Activated T-cell treated with anti-CD3 and anti-CD28 coated beads for 1 hour (primary cell): ENCODE data around the gene APOD.

Source experiments
- DNase-seq: peaks from one replicate; pipeline ENCODE4 v3.0.0-alpha.2; 2020; ENCODE audit warnings: low read depth

Gene APOD

GRCh38 chr3:195553268-195553667, 30.5 kb downstream of the APOD start:
- DNase-seq = no peak

- DNase-seq = no peak
Observed at GRCh38 chr3:195551381-195551978, 32.3 kb downstream of the APOD start.

DNA sequence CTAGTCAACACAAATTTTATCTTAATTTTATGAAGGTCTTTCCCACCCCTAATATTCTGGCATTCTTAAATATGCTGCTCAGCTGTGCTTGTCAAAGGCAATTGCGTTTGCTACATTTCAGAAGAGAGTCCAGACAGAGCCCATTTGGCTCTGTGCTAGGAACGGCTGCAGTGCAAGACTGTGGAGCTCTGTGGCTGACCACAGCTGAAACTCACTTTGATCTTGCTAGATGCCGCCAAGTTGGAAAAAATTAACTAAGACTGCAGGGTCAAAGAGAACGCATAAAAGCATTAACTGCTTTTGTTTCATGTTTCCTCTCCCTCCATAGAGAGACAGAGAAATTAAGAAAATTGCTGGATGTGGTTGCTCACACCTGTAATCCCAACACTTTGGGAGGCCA, 33.0 kb downstream of the APOD start:
- no peak for DNase-seq

GRCh38 chr3:195549931-195550519, 33.7 kb downstream of the APOD start:
- DNase-seq = peak; percentile 62

DNA sequence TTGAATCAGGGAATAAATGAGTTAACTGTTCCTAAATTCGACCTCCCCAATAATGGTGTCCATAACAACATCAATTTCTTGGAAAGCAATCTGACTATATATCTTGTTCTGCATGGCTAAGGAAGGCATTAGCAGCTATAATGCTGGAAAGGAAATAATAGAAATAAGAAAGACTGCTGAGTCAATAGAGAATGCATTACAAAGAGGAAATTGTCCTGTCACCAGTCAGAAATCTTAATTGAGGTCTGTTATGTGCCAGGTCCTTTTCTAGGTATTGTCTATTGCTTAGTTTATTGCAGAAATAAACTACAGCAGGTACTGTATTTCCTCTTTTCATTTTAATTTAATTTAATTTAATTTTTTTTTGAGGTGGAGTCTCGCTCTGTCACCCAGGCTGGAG, 34.8 kb downstream of the APOD start:
- DNase-seq = no peak

GRCh38 chr3:195548501-195548900, 35.2 kb downstream of the APOD start:
- DNase-seq = no peak

- DNase-seq = no peak
Observed at GRCh38 chr3:195548006-195548405, 35.7 kb downstream of the APOD start.

DNA sequence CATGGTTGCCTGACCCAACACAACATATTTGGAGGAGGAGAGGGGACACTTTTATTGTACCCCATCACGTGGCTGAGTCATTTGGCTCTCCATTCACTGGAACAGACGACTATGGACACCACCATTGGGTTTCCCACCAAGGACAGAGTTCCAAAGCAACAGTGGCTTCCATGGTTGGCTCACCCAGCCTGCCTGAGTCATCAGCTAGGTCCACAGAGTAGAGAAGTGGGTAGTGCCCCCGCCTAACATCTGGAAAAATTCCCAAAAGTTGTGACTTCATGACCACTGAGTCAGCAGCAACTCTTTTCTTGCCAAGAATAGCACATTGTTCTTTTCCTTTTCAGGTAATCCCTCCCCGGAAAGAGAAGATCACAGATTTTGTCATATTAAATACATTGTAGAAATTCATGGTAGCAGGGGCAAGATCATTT, 37.6 kb downstream of the APOD start:
- DNase-seq = no peak

- no peak for DNase-seq
Observed at GRCh38 chr3:195544634-195545033, 39.1 kb downstream of the APOD start.

DNA sequence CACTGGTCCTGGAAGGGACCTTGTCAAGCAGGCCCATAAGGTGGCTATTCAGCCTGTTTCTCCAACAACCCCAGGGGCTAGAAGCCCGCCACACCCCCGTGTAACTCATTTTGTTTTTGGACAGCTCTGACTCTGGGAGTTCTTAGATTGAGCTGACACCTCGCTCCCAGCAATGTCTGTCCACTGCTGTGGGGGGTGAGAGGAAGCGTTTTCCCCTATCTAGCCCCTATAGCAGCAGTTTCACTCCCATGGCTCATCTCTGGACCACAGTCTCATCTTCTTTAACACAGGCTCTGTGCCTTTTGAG, 39.6 kb downstream of the APOD start:
- no peak for DNase-seq

DNA sequence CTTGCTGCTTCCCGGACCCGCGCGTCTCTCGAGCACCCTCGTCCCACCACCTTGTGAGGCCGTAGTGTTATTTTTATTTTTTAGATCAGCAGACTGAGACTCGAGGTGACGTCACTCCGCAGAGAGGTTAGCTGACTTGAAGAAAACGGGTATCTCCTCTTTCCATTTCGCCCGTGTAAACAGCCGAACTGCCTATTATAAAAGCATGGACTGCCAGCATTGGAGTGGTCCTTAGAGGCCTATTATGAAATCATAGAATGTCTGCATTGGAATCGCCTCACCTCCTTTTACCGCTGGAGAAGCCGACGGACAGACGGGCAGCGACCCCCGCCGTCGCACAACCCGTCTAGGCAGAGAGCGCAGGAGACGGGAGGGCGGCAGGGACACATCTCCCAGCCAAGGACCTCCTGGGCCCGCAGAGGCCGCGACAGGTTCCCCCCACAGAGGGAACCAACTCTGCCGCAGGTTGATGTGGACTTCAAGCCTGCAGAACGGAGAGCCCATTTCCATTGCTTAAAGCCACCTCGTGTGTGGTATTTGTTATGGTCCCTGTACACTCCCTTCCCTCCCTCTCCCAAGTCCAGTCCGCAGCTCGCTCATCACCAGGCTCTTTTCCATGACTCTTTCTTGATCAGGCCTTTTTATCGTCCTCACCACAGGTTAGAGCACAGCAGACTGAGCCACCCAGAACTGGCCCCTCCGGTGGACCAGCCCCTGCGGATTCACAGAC, 40.1 kb downstream of the APOD start:
- DNase-seq = no peak

GRCh38 chr3:195542698-195543499, 40.8 kb downstream of the APOD start, which contains the start of gene PPP1R2:
Gene PPP1R2, minus strand, starts transcription at chr3:195543325. Its CDS starts 300 bp downstream, at chr3:195543025.
- peak; percentile 94 for DNase-seq

DNA sequence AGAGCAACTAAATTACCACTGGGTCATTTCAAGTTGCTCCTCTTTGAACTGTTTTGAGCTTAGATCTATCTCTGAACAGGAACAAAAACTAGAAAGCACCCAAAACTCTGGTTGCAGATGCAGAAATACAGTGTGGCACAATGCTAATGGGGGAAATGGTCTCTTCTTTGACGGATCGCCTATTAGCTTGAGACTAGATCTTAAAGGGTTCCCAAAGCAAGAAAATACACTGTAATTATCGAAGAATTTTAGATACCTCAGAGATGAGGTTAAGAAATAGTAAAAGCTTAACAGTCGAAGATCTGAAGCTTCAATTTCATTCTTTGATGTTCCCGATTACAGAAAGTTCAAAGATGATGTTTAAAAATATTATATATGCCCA, 41.4 kb downstream of the APOD start:
- no peak for DNase-seq

DNA sequence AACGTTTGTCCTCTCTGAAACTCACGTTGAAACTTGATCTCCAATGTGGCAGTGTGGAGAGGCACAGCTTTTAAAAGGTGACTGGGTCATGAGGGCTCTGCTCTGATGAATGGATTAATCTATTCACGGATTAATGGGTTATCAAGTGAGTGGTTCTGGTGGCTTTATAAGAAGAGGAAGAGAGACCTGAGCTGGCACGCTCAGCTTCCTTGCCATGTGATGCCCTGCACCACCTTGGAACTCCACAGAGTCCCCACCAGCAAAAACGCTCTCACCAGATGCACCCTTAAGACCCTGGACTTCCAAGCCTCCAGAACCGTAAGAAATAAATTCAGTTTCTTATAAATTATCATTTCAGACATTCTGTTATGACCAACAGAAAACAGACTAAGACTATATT, 43.2 kb downstream of the APOD start:
- no peak for DNase-seq

GRCh38 chr3:195540027-195540426, 43.7 kb downstream of the APOD start:
- no peak for DNase-seq

GRCh38 chr3:195539479-195539878, 44.3 kb downstream of the APOD start:
- no peak for DNase-seq

DNA sequence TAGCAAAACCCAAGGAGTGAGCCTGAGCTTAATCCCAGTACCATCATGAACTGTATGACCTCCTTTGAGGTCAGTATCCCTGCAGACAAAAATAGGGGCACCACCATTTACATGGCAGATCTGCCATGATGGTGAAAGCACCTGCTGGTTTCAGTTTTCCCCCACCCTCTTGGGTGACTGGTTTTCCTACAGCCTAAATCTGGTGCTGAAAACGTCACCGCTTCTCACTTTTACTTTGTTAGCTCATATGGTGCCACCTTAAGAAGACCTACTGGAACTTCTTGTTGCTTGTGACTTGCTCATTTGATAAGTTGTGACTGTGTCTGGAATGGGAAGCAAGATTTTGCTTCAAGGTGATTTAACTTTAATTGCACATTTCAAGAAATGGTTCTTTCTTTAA, 45.7 kb downstream of the APOD start:
- DNase-seq = no peak

- DNase-seq = no peak
Observed at GRCh38 chr3:195535293-195535692, 48.4 kb downstream of the APOD start.

DNA sequence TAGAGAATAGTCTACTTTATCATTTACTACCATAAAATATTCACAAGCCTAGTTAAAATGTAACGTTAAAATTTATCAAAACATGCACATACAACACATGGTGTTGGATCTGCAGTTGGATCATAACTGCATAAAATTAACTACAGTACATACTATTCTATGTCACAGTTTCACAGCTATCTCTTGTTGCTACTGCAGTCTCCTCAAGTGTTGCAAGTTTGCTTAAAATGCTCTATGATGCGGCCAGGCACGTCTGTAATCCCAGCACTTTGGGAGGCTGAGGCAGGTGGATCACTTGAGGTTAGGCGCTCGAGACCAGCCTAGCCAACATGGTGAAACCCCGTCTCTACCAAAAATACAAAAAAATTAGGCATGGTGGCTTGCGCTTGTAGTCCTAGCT, 50.9 kb downstream of the APOD start:
- no peak for DNase-seq

GRCh38 chr3:195532345-195532744, 51.4 kb downstream of the APOD start:
- DNase-seq = no peak

GRCh38 chr3:195531683-195532082, 52.1 kb downstream of the APOD start:
- DNase-seq = no peak

DNA sequence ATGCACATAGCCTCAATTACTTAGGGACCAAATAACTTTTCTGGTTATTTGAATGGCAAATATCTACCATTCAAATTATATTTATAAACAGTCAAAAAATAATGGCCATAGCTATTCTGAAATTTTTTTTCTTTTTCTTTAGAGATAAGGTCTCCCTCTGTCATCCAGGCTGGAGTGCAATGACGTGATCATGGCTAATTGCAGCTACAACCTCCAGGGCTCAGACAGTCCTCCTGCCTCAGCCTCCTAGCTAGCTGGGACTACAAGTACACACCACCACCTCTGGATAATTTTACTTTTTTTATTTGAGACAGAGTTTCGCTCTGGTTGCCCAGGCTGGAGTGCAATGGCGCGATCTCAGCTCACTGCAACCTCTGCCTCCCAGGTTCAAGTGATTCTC, 57.2 kb downstream of the APOD start:
- DNase-seq = no peak
